SK-N-DZ (cell line): ENCODE results near the gene HIBADH.
"Not testable (repeated sequence)": the region's sequence is repeated elsewhere in the genome, so short reads cannot be mapped to it uniquely, and the experiment has no call there.

Source experiments
- DNase-seq: peaks from one replicate; pipeline ENCODE4 v3.0.0-alpha.2; 2015; ENCODE audit warnings: low spot score

The HIBADH gene

GRCh38 chr7:27501879-27502278 lies 160.8 kb downstream of the HIBADH start:
- not testable (repeated sequence) for DNase-seq

DNA sequence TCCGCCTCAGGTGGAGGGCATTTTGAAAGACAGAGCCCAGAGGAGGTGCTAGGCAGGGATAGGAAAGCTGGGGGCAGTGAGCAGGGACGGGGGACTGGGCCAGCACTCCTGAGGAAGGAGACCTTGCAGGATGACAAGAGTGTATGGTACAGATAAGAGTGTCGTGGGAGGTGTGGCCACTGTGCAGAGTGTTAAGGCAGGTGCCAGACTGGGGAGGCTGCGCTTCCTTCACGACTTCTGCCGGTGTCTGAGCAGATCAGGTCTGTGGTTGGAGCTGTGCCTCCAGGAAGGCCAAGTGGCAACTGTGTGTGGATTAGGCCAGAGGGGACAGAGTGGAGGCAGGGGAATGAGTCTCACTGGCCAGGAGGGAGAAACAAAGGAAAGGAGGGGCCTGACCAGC lies 161.7 kb downstream of the HIBADH start:
- no peak for DNase-seq

- no peak for DNase-seq
Observed at GRCh38 chr7:27492224-27492623, 170.5 kb downstream of the HIBADH start.

DNA sequence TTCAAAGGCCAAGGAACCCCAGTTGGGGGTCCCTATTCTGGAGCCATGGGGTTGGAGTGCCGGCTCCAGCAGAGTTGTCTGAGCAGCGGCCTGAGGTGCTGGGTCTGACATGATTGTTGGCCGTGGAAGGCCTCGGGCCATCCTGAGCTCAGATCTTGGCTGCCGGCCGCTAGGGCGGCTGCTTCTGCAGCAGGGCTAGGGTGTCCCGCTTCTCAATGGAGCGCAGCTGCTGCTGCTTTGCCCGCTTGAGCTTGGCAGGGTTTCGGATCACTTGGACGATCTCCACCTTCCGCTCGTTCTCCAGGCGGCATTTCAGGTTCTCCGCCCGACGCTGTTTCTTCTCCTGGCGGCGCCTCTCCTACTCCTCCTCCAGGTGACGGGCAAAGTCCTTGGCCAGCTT lies 171.1 kb downstream of the HIBADH start:
- DNase-seq = no peak

- DNase-seq = no peak
Observed at GRCh38 chr7:27487509-27487908, 175.2 kb downstream of the HIBADH start.

GRCh38 chr7:27484451-27484850 lies 178.2 kb downstream of the HIBADH start:
- DNase-seq = no peak

GRCh38 chr7:27482219-27482618 lies 180.5 kb downstream of the HIBADH start:
- DNase-seq = no peak

DNA sequence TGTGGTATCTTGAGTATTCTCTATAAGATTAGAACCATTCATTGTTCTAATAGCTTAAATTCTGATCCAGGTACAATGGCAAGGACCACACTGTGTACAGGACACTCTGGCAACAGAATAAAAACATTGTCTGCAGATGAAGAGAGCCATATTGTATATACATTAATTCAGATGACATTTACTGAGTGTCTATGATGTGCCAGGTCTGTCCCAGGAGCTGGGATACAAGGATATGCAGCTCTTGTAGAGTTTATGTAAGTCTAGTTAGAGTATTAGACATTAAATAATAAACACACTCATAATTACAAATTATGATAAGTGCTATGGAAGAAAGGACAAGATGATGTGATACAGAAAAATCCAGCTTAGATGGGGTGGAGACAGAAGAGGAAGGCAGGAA lies 184.1 kb downstream of the HIBADH start:
- DNase-seq = no peak

GRCh38 chr7:27478084-27478483 lies 184.6 kb downstream of the HIBADH start:
- DNase-seq = no peak

DNA sequence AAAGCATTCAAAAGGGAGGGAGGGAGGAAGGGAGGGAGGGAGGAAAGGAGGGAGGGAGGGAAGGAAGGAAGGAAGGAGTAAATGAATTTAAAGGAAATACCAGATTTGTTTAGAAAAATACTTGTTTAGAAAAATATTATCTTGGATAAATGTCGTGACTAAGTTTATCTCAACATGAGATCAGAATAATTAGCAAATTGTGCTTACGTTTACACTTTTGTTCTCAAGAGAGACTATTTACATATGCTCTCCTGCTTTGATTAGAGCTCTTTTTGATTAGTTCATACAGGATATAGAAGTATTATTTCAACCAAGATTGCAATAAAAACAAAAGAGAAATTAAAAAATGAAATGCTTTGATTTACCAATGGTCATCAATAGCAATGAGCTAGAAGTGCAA lies 186.2 kb downstream of the HIBADH start:
- DNase-seq = no peak
